LoVo (cell line): ENCODE results near the gene OGDH.
"Not testable (repeated sequence)": the region's sequence is repeated elsewhere in the genome, so short reads cannot be mapped to it uniquely, and the experiment has no call there.

Source experiments
- DNase-seq: peaks from one replicate; pipeline ENCODE4 v3.0.0-alpha.2; 2016; ENCODE audit warnings: low spot score

The OGDH gene

DNA sequence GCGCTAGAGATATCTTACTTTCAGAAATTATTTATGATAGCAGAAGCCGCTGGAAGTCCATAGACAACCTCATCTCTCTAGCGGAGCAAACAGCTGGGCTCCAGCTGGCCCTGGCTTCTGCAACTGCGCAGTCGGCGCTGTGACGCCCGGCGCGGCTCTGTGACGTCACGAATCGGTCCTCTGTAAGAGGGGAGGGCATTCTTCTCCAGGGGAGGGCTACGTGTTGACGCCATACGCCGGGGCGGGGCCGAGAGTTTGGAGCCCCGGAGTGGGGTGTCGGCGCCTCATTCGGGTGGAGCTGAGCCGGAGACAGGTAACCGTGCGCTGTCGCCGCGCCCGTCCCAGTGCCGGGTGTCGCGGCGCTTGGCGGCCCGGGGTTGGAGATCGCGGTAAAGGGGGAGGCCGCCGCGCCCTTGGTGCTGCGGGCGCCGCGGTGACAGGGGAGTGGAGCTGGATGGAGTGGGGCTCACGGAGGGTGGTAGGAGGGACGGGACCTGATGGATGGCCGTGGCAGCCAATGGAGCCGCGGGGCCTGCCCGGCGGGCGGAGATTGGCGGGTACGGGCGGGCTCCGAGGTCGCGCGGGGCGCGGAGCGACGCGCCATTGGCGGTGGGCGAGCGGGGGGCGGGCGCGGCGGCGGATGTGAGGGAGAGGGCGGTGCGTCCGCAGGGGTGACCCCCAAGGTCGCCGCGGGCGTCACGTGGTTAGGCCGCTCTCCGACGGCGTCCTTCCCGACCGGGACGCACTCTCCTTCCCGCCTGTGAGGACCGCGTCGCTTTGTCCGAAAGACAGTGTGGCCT is at the start of gene OGDH:
TSS of gene OGDH (plus strand) at position 287 of the 800 bp plus-strand sequence. CDS start 17,717 bp downstream, outside the sequence.
- peak; percentile 100 for DNase-seq

- no peak for DNase-seq
These were observed 48.9 kb upstream of the OGDH start for GRCh38 chr7:44557485-44557884.

- DNase-seq: no peak
These were observed 46.9 kb upstream of the OGDH start for GRCh38 chr7:44559485-44559884.

- DNase-seq: no peak
These were observed 44.9 kb upstream of the OGDH start for GRCh38 chr7:44561481-44561880.

DNA sequence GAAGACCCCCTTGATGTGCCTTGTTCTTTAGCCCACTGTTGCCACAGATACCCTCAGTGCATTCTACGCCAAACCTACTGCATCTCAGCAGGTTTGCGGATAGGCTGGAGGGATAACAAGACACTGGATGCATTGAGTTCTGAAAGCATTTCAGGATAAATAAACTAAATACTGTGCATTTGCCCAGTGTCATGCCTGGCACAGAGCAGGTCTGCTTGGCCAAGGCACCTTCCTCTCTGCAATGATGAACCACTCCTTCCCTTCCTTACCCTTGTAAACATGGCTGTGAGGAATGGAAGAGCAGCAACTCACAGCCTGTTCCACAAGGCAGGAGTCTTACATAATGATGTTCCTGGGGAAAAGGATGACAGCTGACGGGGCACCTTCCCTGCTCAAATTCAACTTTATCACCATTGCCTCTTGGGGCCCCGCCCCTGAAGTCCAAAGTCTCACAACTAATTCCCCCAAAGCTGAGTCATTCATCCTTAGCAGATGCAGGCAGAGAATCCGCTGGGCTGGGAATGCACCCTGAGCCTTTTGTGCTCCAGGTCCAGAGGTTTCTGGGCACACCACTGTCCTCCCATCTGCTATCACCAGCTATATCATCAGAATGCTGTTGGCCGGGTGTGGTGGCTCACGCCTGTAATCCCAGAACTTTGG is 44.3 kb upstream of the OGDH start:
- DNase-seq: peak; percentile 88

- DNase-seq: not testable (repeated sequence)
These were observed 43.8 kb upstream of the OGDH start for GRCh38 chr7:44562622-44562962.

DNA sequence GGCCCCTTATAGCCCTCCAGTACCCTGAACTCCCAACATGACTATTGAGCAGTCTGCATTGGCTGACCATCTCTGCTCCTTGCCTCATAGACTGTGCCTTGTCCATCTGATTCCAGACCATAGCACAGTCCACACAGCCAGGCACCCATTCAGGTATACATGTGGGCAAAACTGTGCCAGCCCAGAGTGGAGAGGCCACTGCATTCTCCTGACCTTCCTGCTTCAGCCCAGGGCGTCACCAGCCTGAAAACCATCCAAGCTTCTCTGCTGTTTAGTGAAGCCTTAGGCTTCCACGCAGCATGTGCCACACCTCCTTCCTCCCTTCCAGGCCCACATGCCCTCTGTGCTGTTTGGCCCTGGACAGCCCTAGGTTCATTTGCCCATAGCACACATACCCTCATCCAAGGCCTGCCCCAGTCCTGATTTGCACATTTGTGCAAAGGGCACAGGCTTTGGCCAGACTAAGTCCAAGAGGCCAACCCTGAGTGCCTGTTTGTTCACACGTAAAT is 43.2 kb upstream of the OGDH start:
- DNase-seq: no peak

- DNase-seq: no peak
These were observed 41.8 kb upstream of the OGDH start for GRCh38 chr7:44564606-44565005.

DNA sequence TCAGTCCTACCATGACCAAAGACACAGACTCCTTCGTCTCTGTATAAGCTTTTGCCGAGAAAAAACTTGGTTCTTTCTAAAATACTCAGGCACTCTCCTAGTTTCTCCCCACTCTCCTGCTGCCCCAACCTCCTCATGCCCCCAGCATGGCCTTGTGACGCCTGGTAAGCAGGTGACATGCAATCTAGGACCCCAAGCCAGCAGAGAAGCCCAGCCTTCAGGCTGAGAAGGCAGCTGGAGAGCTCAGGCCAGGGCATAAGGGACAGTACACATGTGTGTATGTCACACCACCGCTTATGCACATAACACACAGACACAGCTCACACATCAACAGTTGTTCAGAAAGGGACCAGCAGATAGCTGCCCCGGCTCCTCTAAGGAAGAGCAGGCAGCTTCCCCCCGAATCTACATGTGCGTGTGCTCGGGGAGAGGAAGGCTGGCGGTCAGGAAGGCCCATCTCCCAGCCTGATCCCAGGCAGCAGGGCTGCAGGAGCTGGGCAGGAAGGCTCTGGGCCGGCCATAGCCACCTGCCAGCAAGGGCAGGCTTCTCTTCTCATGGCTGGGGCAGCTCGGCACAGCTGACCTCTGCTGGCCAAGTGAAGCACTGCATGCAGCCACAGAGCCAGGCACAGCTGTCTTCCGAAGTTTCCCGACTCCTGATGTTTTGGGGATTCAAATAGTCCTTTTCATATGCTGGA is 41.2 kb upstream of the OGDH start:
- DNase-seq: peak; percentile 67

DNA sequence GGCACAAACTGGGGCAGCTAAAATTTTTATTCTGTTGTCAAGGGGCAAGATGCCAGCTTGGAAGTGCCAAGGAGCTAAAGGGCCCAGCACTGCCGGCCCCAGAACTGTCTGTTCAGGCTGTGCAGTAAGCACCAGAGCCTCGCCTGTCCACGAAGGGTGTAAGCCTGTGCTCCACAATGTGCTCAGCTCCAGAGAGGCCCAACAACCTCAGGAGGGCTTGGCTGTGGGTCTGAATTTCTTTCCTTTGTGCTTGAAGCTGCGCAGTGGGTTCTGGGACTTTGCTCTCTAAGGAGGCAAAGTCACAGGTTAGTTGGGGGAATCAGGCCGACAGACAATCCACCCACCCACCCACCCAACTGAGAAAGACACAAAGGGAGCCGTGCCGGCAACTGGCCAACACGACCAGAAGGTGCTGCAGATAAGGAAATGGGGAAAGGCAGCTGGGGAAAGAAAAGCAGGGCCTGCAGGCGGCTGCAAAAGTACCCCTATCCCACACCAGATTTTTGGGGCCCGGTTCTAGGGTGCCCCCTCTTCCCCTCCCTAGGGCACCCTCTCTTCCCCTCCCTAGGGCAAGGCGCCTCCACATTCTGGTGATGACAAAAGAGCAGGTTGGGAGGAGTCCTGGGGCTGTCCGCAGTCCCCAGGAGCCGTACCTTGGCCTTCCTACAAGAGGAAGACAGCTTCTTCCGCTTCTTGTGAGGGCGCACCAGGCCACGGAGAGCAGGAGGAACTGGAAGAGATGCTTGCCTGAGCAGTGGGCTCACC is 40.5 kb upstream of the OGDH start:
- no peak for DNase-seq

- no peak for DNase-seq
These were observed 39.7 kb upstream of the OGDH start for GRCh38 chr7:44566680-44567079.

DNA sequence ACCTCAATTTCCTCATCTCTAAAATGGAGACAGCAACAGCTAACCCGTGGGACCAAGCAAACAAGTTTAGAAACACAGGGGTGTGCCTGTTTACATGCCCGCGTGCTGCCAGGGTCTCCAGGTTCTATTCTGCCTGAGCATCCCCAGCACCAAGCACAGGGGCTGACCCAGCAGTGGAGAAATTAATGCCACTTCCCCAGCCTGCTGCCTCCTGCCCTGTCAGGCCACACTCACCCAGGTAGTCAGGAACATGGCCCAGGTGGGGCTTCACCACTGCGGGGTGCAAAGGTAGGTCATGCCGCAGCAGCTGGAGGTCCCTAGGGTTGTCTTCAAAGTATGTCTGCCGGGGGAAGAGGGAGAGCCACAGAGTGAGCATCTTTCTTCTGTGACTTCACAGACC is 38.5 kb upstream of the OGDH start:
- DNase-seq: no peak

DNA sequence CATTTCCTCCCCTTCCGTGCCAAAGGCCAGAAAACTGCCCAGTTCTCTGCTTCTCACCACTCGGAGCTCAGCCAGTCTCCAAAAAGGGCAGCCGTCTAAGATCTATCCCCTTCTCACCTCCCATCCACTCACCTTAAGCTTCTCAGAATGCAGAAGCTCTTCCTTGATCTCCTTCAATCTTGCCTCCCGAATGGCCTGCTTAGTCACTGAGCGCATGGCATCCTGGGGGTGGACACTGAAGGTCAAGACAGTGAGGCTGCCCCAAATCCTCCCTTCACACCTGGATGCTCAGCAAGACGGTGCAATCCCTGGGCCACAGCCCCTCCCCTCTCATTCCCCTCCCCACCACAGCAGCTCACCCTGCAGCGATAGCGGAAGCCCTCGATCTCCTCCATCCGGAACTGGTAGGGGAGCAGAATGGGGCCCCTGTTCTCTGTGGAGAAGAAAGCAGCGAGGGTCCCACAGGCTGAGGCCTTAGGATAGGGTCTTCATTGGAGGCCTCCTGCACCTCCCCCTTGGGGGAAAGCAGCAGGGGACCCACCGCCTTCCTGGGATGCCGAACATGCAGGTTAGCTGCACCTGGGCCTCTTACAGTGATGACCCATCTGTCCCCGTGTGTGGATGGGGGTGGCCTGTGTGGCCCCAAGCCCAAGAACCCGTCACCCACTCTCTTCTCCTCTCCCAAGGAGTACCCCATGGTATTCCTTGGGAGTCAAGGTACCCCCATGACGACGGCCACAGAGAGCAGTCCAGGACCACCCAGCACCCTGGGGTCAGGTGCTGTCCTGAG is 37.5 kb upstream of the OGDH start:
- no peak for DNase-seq

- DNase-seq: no peak
These were observed 36.5 kb upstream of the OGDH start for GRCh38 chr7:44569959-44570358.

- no peak for DNase-seq
These were observed 33.7 kb upstream of the OGDH start for GRCh38 chr7:44572771-44573170.

GRCh38 chr7:44573464-44574286 is 32.8 kb upstream of the OGDH start, which contains the start of gene DDX56:
DDX56 (minus strand) TSS chr7:44573908; CDS start chr7:44573895, 13 bp downstream.
- peak; percentile 99 for DNase-seq

GRCh38 chr7:44574287-44574872 is 32.0 kb upstream of the OGDH start:
- DNase-seq: no peak

DNA sequence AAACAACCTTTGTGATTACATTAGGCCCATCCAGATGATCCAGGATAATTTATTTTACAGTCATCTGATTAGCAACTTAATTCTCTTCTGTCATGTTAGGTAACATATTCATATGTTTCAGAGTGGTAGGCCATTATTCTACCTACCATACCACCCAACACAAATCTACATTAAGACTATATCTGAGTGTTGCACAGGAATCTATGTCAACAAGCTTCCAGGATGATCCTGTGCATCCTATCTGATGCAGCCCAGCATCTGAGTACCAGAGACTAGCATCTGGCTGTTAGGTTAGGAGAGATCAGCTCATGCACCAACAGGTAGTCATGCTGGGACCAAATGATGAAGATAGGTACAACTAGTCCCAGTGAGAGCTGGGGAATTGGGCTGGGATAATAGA is 31.4 kb upstream of the OGDH start:
- DNase-seq: no peak

DNA sequence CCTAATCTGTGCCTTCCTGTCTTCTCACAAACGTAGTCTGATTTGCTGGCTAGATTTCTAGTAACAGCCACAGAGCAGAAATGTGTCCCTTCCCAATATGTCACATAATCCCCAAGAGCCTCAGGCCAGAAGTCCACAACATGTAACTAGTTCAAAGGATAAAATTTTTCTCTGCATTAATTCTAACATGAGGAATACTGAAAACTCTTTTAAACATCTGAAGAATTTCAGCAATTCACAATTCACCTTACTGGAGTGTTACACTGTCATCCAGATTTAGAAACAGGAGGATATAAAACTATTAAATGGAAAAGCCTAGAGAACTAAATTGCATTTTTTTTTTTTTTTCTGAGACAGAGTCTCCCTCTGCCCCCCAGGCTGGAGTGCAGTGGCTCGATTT is 30.2 kb upstream of the OGDH start:
- no peak for DNase-seq
